Epithelial cell of esophagus (primary cell): ENCODE measurements around the gene CHST9.

Experiments
- DNase-seq: peaks from one replicate; pipeline ENCODE4 v3.0.0; 2010; ENCODE audit warnings: low read depth
- H3K4me3 ChIP-seq: 2 replicates; pipeline ENCODE4 v1.5.1; 2011; ENCODE audit warnings: mild to moderate bottlenecking, low read length, control low read depth
- TF ChIP-seq, protein P1 (sequence below): IDR thresholded peaks from 2 replicates; pipeline ENCODE4 v1.5.1; 2011; ENCODE audit warnings: low read depth, mild to moderate bottlenecking, low read length, control low read depth, inconsistent platforms; ENCODE audit not compliant: insufficient read depth; ENCODE audit errors: missing control alignments

Gene CHST9

DNA sequence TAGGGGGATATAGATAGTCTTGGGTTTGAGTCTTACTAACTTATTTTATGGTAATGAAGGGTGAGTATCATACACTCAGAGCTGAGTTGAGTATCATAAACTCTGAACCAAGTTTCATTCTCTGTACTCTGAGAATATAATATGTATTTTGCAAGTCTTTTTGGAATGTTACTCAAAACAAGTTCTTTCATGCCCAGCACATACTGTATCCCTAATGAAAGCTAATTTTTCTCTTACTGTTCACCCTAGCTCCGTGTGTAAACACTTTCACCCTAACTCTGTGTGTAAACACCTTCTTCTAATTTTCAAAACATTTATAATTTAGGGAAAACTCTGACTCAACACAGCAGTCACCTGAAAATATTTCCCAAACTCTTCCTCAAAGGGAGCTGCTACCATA lies 29.7 kb upstream of the CHST9 start:
- peak; percentile 85 for DNase-seq
- TF ChIP-seq, protein P1, sequence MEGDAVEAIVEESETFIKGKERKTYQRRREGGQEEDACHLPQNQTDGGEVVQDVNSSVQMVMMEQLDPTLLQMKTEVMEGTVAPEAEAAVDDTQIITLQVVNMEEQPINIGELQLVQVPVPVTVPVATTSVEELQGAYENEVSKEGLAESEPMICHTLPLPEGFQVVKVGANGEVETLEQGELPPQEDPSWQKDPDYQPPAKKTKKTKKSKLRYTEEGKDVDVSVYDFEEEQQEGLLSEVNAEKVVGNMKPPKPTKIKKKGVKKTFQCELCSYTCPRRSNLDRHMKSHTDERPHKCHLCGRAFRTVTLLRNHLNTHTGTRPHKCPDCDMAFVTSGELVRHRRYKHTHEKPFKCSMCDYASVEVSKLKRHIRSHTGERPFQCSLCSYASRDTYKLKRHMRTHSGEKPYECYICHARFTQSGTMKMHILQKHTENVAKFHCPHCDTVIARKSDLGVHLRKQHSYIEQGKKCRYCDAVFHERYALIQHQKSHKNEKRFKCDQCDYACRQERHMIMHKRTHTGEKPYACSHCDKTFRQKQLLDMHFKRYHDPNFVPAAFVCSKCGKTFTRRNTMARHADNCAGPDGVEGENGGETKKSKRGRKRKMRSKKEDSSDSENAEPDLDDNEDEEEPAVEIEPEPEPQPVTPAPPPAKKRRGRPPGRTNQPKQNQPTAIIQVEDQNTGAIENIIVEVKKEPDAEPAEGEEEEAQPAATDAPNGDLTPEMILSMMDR: no peak
- no peak overlapping the region for H3K4me3 ChIP-seq

DNA sequence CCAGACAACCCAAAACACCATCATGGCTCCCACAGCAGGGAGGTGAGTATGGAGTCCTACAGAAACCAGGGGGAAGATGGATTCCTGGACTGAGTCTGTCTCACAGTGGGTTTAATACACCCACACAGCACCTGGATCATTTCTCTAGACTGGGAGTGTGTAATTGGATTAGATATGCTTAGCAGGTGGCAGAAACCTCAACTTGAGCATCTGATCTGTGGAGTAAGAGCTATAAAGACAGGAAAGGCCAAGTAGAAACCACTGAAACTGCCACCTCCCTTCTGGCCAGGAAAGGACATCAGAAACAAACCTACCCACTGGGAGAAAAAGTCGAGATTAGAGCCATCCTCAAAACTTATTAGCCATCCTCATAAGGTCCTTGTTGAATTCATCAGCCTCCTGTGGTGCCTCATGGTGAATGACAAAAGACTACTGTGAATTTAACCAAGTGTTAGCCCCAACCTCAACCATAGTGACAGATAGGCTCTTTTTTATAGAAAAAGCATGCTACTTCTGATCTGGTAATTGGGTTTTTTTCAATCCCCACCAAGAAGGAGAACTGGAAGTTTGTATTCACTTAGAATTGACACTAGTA lies 28.1 kb upstream of the CHST9 start:
- no peak overlapping the region for H3K4me3 ChIP-seq
- DNase-seq: no peak
- TF ChIP-seq, protein P1: no peak

DNA sequence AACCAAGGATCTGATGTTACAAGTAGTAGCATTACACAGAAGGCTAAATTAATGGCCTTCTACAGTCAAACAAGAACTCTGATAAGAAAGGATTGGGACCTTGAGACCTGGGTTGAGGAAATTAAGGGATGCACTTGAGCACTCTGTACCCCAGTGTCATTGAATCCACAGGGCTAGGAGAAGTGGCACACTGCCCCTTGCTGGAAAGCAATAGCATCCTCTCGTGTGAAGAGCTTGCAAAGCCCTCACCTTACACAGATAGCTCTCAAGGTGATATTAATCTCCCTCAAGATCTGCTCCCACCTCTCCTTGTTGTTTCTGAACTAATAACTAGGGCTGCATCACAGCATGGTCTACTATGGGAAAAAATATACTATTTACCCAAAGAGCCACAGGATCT lies 26.5 kb upstream of the CHST9 start:
- TF ChIP-seq, protein P1: no peak
- no peak for DNase-seq
- H3K4me3 ChIP-seq: no peak overlapping the region

DNA sequence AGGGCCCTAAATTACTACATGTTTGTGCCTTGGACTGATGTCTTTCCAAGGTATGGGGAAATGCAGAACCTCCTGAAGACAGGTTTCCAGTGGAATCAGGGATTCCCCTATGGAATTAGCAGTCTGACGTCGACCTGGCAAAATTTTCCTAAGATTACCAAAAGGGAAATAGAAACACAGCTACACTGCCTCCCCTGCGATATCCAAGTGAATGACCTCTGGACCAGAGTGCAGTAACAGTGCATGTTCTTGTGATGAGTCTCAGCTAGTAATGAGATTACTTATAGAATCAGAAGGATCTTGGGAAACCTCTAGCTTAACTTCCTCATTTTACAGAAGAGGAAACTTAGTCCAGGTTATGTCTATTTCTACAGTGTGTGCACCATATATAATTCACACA lies 21.3 kb upstream of the CHST9 start:
- H3K4me3 ChIP-seq: no peak overlapping the region
- no peak for DNase-seq
- TF ChIP-seq, protein P1: no peak

DNA sequence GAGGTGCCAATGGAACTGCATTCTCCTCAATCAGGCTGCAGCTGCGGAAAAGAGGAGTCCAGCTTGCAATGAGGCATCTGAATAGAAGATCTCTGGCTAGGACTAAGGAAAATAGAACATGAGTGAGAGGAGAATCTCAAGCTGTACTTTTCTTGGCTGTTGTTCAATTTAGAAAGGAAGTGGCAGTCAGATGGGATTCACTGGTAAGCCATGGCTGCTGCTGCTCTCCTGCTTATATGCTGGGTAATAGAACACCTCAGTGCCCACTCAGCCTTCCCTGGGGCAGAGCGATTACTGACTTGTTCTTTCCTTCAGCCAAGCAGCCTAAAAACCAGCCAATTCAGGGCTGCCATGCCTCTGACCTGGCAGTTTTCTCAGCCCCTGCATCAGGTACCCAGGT lies 17.6 kb upstream of the CHST9 start:
- DNase-seq: peak; percentile 76
- TF ChIP-seq, protein P1: no peak
- no peak overlapping the region for H3K4me3 ChIP-seq

DNA sequence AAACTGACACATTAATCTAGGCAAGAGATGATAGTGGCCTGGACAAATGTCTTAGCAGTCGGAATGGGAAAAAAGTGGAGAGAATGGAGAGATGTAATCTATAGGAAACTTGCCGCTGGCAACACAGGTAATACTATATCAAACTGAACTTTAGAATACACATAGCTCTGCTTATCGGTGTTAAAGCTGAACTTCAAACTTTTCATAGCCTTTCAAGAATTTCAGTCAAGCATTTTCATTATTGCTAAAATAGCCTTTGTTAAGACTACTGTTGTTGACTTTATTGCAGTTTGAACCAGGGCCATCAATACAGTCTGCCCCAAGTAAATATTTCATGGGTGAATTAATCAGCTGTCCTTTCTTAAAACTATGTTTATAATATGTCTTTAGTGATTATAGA lies 12.9 kb upstream of the CHST9 start:
- no peak overlapping the region for H3K4me3 ChIP-seq
- no peak for DNase-seq
- TF ChIP-seq, protein P1: no peak

DNA sequence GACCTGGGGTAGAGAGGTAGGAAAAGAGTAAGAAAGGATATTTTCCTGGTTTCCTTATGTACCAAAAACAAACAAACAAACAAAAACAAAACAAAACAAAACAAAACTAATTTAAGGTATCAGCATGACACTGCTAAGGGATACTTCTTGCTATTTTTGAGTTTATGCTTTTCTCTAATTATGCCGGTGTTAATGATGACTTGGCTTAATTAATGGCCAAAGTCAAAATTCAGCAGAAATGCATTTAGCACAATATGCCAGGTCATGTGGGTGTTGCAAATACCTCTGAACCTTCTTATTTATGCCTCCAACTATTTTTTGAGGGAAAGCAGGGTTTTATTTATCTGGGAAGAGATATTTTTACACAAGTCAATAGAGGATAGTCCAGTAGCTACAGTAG lies 3.2 kb upstream of the CHST9 start:
- H3K4me3 ChIP-seq: no peak overlapping the region
- DNase-seq: no peak
- TF ChIP-seq, protein P1: no peak
